HS-27A (cell line): ENCODE measurements around the gene UBE2QL1.

Experiments
- DNase-seq: peaks from one replicate; pipeline ENCODE4 v3.0.0-alpha.2; 2012; ENCODE audit warnings: low read depth, missing footprints

The UBE2QL1 gene

DNA sequence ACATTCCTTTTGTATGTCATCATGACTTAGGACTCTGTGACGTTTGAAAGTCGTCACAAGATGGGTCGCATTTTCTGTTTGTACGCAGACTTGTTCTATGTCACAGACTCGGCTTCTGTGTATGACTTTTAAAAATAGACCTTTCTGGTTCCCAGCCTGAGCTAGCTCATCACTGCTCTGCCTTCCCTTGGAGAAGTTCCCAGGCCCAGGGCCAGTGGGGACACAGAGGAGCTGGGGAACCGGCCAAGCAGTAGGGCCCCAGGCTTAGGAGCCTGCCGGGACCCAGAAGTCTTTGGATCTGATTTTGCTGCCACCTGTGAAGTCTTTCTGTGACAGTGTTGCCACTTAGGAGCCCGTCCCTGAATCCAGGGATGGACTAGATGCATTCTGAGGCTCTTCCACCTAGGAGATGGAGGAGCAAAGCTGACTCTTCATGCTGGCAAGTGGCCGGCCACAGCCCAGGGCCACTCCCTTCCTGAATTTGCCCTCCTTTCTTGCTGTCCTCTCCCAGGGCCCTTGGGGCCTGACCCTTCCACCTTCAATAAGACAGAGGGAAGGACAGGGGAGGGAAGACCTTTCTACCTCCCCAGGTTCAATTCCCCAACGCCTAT is 18.1 kb upstream of the UBE2QL1 start:
- DNase-seq: no peak

DNA sequence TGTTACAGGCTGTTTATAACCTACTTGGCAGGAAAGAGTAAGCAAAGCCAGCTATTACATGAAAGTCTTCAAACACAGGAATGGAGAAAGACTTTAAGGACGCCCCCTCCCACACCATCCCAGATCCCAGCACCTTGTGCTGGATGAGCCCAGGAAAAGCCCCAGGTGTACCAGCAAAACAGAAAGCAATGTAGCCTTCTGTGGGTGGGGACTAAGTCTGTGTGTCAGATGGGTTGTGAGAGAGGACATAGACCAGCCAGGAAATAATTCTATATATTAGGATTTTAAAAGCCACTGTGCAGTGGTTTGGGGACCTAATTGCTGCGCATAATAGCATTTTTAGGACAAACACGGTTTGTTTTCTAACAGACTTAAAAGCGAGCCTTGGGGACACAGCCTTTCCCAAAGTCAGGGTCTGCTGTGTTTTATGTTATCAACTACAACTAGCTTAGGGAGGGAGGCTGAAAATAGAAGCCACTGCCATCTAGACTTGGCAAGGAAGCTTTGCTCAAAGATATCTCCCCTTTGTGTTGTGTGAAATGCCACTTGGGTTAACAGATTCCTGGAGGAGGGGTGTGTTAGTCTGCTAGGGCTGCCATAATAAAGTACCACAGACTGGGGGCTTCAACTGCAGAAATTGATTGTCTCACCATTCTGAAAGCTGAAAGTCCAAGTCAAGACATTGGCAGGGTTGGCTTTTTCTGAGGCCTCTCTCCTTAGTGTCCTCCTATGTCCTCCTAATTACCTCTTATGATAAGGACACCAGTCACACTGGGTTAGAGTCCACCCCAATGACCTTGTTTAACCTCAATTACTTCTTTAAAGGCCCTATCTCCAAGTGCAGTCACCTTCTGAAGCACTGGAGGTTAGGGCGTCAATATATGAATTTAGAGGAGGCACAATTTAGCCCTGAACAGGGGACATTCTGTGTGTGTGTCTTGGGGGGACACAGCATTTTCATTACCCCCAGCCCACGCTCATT is 17.2 kb upstream of the UBE2QL1 start:
- DNase-seq: no peak

DNA sequence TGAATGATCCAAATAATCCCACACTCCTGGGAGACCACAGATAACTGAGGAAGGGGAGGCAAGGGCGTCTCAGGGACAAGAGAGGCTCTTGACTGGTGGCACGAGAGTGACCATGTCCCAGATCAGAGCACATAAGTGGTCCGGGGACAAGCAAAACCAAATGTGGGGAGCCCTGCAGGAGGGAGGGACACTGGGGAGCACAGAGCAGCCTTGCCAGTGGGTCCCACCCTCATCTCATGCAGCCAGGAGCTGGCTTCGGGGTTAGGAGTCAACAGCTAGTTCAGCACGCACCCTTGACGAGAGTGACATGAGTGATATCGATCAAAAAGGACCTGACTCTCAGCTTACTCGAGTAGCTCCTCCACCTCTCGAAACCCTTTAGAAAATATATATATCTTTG is 16.5 kb upstream of the UBE2QL1 start:
- DNase-seq: no peak

DNA sequence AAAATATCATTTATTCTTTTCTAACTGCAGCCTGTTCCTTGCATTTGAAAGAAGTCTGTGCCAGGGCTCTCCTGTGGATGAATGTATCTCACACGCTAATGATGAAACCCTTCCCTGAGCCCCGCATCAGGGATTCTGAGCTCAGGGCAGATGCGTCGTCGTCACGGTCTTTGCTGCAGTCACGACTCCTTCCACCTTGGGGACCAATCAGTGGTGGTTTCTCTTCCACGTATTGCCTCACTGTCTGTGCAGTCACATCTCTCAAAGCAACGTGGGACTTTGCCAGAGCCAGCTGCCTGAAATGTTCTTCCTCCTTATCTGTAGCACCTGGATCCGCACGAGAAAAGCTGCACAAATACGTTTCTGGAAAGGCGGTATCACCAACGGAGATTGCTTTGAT is 13.9 kb upstream of the UBE2QL1 start:
- no peak for DNase-seq

GRCh38 chr5:6435356-6435755 is 13.3 kb upstream of the UBE2QL1 start:
- no peak for DNase-seq

- DNase-seq: no peak
Observed at GRCh38 chr5:6436715-6437331, 11.8 kb upstream of the UBE2QL1 start.

GRCh38 chr5:6439588-6440550 is 8.8 kb upstream of the UBE2QL1 start:
- no peak for DNase-seq

GRCh38 chr5:6442333-6442732 is 6.3 kb upstream of the UBE2QL1 start:
- no peak for DNase-seq

- DNase-seq: no peak
Observed at GRCh38 chr5:6443326-6443725, 5.3 kb upstream of the UBE2QL1 start.

DNA sequence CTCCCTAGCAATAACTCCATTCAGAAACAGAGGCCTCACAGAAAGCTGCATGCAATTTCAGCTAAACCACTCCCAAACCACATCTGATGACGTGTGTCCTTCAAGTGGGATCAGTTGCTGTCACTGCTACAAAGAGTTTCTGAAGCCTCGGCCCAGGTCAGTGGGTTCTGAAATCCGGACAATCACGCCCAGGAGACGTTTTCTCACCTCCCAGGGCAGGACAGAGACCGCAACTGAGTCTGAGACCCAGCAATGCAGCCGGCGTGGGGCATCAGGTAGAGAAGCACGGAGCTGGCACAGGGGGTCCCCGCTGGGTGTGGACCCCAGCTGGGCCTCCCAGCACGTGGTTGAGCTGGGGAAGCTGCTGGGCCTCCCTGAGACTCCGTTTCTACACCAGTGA is 2.6 kb upstream of the UBE2QL1 start:
- no peak for DNase-seq

- DNase-seq: no peak
Observed at GRCh38 chr5:6446626-6447309, 1.9 kb upstream of the UBE2QL1 start.

DNA sequence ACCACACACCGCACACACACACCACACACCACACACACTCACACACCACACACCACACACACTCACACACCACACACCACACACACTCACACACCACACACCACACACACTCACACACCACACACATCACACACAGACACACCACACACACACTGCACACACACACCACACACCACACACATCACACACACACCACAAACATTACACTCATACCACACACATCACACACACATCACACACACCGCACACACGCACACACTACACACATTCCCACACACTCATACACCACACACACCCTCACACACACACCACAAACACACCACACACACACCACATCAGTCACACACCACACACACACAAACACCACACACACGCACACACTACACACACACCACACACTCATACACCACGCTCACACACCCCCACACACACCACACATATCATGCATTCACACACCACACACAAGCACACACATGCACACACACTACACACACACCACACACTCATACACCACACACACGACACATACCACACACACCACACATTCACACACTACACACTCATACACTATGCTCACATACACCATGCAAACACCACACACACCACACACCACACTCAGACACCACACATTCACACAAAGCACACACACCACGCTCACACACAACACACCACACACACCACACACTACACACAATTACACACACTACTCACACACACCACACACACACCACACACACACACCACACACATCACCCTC is 1.1 kb upstream of the UBE2QL1 start:
- DNase-seq: no peak

- DNase-seq: no peak
Observed at GRCh38 chr5:6448141-6448491, 543 bp upstream of the UBE2QL1 start.

- DNase-seq: no peak
Observed at GRCh38 chr5:6449465-6450158, 953 bp downstream of the UBE2QL1 start.

- no peak for DNase-seq
Observed at GRCh38 chr5:6450319-6450833, 1.7 kb downstream of the UBE2QL1 start.

- DNase-seq: no peak
Observed at GRCh38 chr5:6452622-6453504, 4.2 kb downstream of the UBE2QL1 start.

DNA sequence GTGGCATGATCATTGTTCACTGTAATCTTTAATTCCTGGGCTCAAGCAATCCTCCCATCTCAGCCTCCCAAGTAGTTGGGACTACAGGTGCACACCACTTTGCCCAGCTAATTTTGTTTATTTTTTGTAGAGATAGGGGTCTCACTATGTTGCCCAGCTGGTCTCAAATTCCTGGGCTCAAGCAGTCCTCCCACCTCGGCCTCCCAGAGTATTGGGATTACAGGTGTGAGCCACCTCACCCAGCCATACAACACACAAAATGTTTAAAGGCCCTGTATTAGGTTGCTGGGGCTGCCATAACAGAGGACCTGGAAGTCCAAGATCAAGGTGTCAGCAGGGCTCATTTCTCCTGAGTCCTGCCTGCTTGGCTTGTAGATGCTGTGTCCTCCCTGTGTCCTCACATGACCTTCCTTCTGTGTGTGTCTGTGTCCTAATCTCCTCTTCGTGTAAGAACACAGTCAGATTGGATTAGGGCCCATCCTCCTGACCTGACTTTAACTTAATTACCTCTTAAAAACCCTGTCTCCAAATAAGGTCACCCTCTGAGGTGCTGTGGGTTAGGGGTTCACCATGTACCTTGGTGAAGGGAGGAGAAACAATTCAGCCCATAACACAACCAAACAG is 5.4 kb downstream of the UBE2QL1 start:
- DNase-seq: no peak

- no peak for DNase-seq
Observed at GRCh38 chr5:6454628-6455053, 6.0 kb downstream of the UBE2QL1 start.
